GM21515 (cell line): ENCODE measurements around the gene PEMT.

Experiments
- ATAC-seq: cut with Tn5 transposase; IDR thresholded peaks from one replicate; pipeline ENCODE4 v1.9.1; 2021; ENCODE audit not compliant: unreplicated experiment

PEMT gene

GRCh38 chr17:17460038-17460437 lies 131.5 kb downstream of the PEMT start:
- ATAC-seq = no peak

DNA sequence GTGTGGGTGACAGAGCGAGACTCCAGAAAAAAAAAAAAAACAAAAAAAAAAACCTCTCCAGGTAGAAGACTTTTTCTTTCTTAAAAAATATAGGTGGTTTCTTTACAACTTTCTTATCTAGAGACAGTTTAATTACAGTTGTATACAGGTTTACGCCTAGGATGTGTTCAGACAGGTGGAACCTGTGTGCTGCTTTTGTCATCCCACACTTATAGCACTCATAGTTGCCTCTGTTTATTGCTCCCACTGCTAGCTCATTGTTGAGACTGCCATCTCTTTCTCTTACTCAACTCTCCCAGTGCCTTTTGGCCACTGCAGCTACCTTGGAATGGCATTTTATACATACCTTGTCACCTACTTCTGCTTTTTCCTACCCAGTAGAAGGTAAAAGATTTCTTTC lies 133.8 kb downstream of the PEMT start:
- ATAC-seq = no peak

DNA sequence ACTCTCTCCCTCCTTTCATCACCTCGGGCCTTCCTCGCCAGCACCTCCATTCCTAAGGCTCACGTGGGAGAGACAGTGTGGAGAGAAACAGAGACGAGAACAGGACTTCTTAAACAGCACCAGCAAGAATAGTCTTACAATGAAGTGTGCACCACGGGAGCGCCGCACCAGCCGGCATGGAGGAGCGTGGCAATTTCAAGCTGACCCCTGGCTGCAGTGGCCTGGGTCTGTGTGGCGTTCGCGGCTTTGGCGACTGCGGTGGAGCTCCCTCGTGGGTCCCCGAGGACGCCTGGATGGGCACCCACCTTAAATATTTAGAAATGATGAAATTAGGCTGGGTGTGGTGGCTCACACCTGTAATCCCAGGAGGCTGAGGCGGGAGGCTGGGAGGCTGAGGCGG lies 135.3 kb downstream of the PEMT start:
- ATAC-seq = no peak
